ENCODE measurements around the gene LIMS2.

The LIMS2 gene

GRCh38 chr2:127597046-127597983, 78.0 kb downstream of the LIMS2 start (continued):
- TF ChIP-seq REST (tag by site-specific recombination; IDR thresholded peaks at IDR 0.05), result 0 out of 2 replicates have a peak, but pooled peaks have one; percentile 17
- TF ChIP-seq ZNF426 (tag by site-specific recombination; IDR thresholded peaks at IDR 0.05), result peak; percentile 50
- no peak for TF ChIP-seq KLF10 (tag by site-specific recombination; IDR thresholded peaks at IDR 0.05)
- no peak for TF ChIP-seq ZNF132 (tag by site-specific recombination; IDR thresholded peaks at IDR 0.05; ENCODE audit: borderline replicate concordance)
- no peak for TF ChIP-seq ZNF776 (tag by site-specific recombination; IDR thresholded peaks at IDR 0.05; ENCODE audit: borderline replicate concordance)
- no peak for TF ChIP-seq INSM2 (tag by site-specific recombination; IDR thresholded peaks at IDR 0.05)
- TF ChIP-seq GLIS2 (tag by site-specific recombination; IDR thresholded peaks at IDR 0.05), result no peak
- no peak for TF ChIP-seq GLI4 (tag by site-specific recombination; IDR thresholded peaks at IDR 0.05)
- no peak for TF ChIP-seq ZNF768 (tag by site-specific recombination; IDR thresholded peaks at IDR 0.05)
- no peak for TF ChIP-seq TSHZ1 (tag by site-specific recombination; IDR thresholded peaks at IDR 0.05; ENCODE audit: borderline replicate concordance)
- TF ChIP-seq ZBTB8A (tag by site-specific recombination; IDR thresholded peaks at IDR 0.05), result 0 out of 2 replicates have a peak, but pooled peaks have one; percentile 19
- TF ChIP-seq ZNF48 (tag by site-specific recombination; IDR thresholded peaks at IDR 0.05), result no peak
- no peak for TF ChIP-seq ZNF621 (tag by site-specific recombination; IDR thresholded peaks at IDR 0.05)
- no peak for TF ChIP-seq ZNF677 (tag by site-specific recombination; IDR thresholded peaks at IDR 0.05)
- TF ChIP-seq ZNF792 (tag by site-specific recombination; IDR thresholded peaks at IDR 0.05), result no peak
- peak; percentile 71; the same call in 1 of the 2 replicates for TF ChIP-seq ZNF394 (tag by site-specific recombination; IDR thresholded peaks at IDR 0.05; ENCODE audit: borderline replicate concordance)
- no peak for TF ChIP-seq ZNF23 (tag by site-specific recombination; IDR thresholded peaks at IDR 0.05; ENCODE audit: borderline replicate concordance)
- no peak for TF ChIP-seq ZNF785 (tag by site-specific recombination; IDR thresholded peaks at IDR 0.05)
- no peak for TF ChIP-seq ZNF169 (tag by site-specific recombination; IDR thresholded peaks at IDR 0.05)
- no peak for TF ChIP-seq ZNF404 (tag by site-specific recombination; IDR thresholded peaks at IDR 0.05)
- TF ChIP-seq ZSCAN30 (tag by site-specific recombination; IDR thresholded peaks at IDR 0.05), result no peak
- no peak for TF ChIP-seq ZNF548 (tag by site-specific recombination; IDR thresholded peaks at IDR 0.05)
- TF ChIP-seq YY2 (tag by site-specific recombination; IDR thresholded peaks at IDR 0.05), result no peak
- no peak for TF ChIP-seq ZNF830 (tag by site-specific recombination; IDR thresholded peaks at IDR 0.05; ENCODE audit: low read depth)
- TF ChIP-seq ZNF148 (tag by site-specific recombination; IDR thresholded peaks at IDR 0.05; ENCODE audit: borderline replicate concordance), result no peak
- no peak for TF ChIP-seq ZNF202 (tag by site-specific recombination; IDR thresholded peaks at IDR 0.05; ENCODE audit: borderline replicate concordance)

Measured in HEK293 (cell line).